GM21529 (cell line): Measurements from ENCODE around the gene MIGA2.

Experiments used
- ATAC-seq: cut with Tn5 transposase; IDR thresholded peaks from one replicate; pipeline ENCODE4 v1.9.1; 2021; ENCODE audit not compliant: unreplicated experiment

The MIGA2 gene

DNA sequence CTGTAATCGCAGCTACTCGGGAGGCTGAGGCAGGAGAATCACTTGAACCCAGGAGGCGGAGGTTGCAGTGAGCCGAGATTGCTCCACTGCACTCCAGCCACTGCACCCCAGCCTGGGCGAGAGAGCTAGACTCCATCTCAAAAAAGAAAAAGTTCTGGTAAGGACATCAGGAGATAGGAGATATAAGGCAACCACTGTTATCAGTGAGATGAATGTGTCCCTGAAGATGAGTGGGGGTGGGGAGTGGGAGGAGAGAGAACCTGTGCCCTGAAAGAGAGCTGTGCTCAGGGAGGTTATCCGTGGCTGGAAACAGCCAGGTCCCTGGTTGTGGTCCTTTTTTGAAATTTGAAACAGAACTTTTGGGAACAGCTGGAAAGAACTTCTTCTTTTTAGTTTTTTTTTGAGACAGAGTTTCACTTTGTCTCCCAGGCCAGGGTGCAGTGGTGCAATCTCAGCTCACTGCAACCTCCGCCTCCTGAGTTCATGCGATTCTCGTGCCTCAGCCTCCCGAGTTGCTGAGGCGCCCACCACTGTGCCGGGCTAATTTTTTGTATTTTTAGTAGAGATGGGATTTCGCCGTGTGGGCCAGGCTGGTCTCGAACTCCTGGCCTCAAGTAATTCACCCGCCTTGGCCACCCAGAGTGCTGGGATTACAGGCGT, 77.3 kb downstream of the MIGA2 start:
- no peak for ATAC-seq

DNA sequence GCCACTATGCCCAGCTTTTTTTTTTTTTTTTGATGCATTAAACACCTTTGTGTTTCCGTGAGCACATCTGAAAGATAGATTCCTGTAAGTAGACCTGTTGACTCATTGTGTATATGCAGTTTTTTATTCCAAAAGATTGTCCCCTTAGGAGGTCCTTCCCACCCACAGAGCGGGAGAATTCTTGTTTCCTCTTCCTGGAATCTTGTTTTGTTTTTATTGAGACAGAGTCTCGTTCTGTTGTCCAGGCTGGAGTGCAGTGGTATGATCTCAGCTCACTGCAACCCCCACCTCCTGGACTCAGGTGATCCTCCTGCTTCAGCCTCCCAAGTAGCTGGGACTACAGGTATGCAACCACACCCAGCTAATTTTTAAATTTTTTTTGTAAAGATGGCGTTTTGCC, 82.4 kb downstream of the MIGA2 start:
- no peak for ATAC-seq

DNA sequence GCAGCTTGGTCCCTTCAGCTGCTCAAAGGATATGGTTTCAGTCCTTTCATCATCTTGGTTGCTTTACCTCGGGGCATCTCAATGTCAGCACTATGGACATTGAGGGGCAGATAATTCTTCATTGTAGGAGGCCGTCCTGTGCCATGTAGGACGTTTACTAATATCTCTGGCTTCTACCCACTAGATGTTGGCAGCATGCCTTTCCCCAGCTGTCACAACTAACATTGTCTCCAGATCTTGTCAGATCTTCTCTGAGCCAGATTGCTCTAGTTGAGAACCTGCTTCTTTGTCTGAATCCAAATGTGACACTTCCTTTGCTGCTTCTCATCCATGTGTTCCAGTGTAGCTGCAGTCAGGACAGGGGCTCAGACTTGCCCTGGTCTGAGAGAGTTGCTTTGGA, 85.1 kb downstream of the MIGA2 start:
- no peak for ATAC-seq
